Astrocyte of the cerebellum (primary cell): Measurements from ENCODE around the gene CNTNAP2.

Experiments used
- DNase-seq: peaks from one replicate; pipeline ENCODE4 v3.0.0-alpha.2; 2011; ENCODE audit warnings: low read depth
- H3K4me3 ChIP-seq: 2 replicates; pipeline ENCODE4 v1.5.1; 2011; ENCODE audit warnings: mild to moderate bottlenecking, low read depth, low read length, moderate library complexity
- CTCF ChIP-seq: IDR thresholded peaks from 2 replicates; pipeline ENCODE4 v1.5.1; 2012; ENCODE audit warnings: low read length, low read depth, moderate library complexity, mild to moderate bottlenecking; ENCODE audit errors: missing control alignments
- in situ Hi-C: cut with HindIII; loops from 2 replicates; pipeline ENCODE4 v1.10.0; 2017; ENCODE audit warnings: low sequenced_read_pairs

Gene CNTNAP2

GRCh38 chr7:148124477-148124876, 2007.9 kb downstream of the CNTNAP2 start:
- TF ChIP-seq CTCF, result no peak
- no peak for DNase-seq
- no peak overlapping the region for H3K4me3 ChIP-seq
- in situ Hi-C loops, result no loop called here

- TF ChIP-seq CTCF, result no peak
- H3K4me3 ChIP-seq, result no peak overlapping the region
- DNase-seq, result no peak
- in situ Hi-C loops, result no loop called here
Observed at GRCh38 chr7:148127374-148127773, 2010.8 kb downstream of the CNTNAP2 start.

GRCh38 chr7:148129023-148129422, 2012.4 kb downstream of the CNTNAP2 start:
- in situ Hi-C loops, result no loop called here
- no peak overlapping the region for H3K4me3 ChIP-seq
- no peak for TF ChIP-seq CTCF
- no peak for DNase-seq

- DNase-seq, result no peak
- no peak for TF ChIP-seq CTCF
- H3K4me3 ChIP-seq, result no peak overlapping the region
- in situ Hi-C loops, result no loop called here
Observed at GRCh38 chr7:148135116-148135515, 2018.5 kb downstream of the CNTNAP2 start.

- no peak overlapping the region for H3K4me3 ChIP-seq
- in situ Hi-C loops, result no loop called here
- TF ChIP-seq CTCF, result no peak
- DNase-seq, result no peak
Observed at GRCh38 chr7:148135997-148136396, 2019.4 kb downstream of the CNTNAP2 start.

- H3K4me3 ChIP-seq, result no peak overlapping the region
- in situ Hi-C loops, result no loop called here
- no peak for DNase-seq
- TF ChIP-seq CTCF, result peak; percentile 41
Observed at GRCh38 chr7:148142660-148143248, 2026.2 kb downstream of the CNTNAP2 start.
